Tibial nerve (tissue), 4 donors: ENCODE measurements around the gene IRAK4. TPM values are rescaled to one million over a fixed set of nuclear protein-coding genes. Genes with fewer than 3 reads are reported as not detected.

ENCODE experiments used
- DNase-seq, 2 donors: peaks; one replicate each; pipeline ENCODE4 v3.0.0-alpha.2; 2019; ENCODE audit warnings: low spot score in 2 of 2
- H3K27ac ChIP-seq, 4 donors: fragments of 200-600 bp; sonication (generic) in 3 of 4; one replicate each; pipeline ENCODE4 v1.5.1; 2017 to 2019; ENCODE audit warnings: mild to moderate bottlenecking in 1 of 4
- H3K27me3 ChIP-seq, 2 donors: fragments of 200-600 bp; sonication (generic) in 1 of 2; one replicate each; pipeline versions ENCODE4 v1.5.1 to v1.6.0; 2017 to 2019
- H3K36me3 ChIP-seq, 3 donors: fragments of 200-600 bp; sonication (generic); one replicate each; pipeline ENCODE4 v1.5.1; 2018 to 2019
- H3K4me1 ChIP-seq, 4 donors: fragments of 200-600 bp; sonication (generic) in 3 of 4; one replicate each; pipeline ENCODE4 v1.5.1; 2017 to 2019
- H3K4me3 ChIP-seq, 4 donors: fragments of 200-600 bp; sonication (generic) in 3 of 4; one replicate each; pipeline ENCODE4 v1.5.1; 2017 to 2019; ENCODE audit warnings: mild to moderate bottlenecking in 1 of 4, moderate library complexity in 1 of 4
- H3K9me3 ChIP-seq, 4 donors: fragments of 200-600 bp; sonication (generic) in 3 of 4; one replicate each; pipeline ENCODE4 v1.5.1; 2017 to 2019
- CTCF ChIP-seq, 5 experiments: fragments of 200-600 bp in 3 of 5; fragments of 450-650 bp in 2 of 5; sonication (generic) in 3 of 5; IDR thresholded peaks; one replicate each; pipeline ENCODE4 v1.5.1; 2016 to 2019; ENCODE audit warnings: antibody characterized with exemption in 5 of 5, mild to moderate bottlenecking in 3 of 5, moderate library complexity in 2 of 5
- EP300 ChIP-seq, 2 donors: sonication (generic); formaldehyde crosslinking; IDR thresholded peaks; one replicate each; pipeline ENCODE4 v1.6.1; 2017; ENCODE audit warnings: antibody characterized with exemption in 2 of 2, mild to moderate bottlenecking in 1 of 2
- POLR2A ChIP-seq, 2 donors: fragments of 450-650 bp; IDR thresholded peaks; one replicate each; pipeline ENCODE4 v1.6.1; 2017; ENCODE audit warnings: antibody characterized with exemption in 2 of 2, mild to moderate bottlenecking in 2 of 2, moderate library complexity in 2 of 2
- WGBS, 2 donors: methylation state at CpG; one replicate each; pipeline ENCODE4 v1.1.5; 2018; 5-methylcytosine and 5-hydroxymethylcytosine counted together
- total RNA-seq, 4 donors: library from RNA; depleted of rRNA; stranded (reverse); fragments of >200 nt; gene quantifications; one replicate each; pipeline ENCODE4 v1.1.0, GENCODE V29; 2016

The IRAK4 gene
- 10 to 100 TPM; 16.3 to 24.6 (median 22.4) TPM for total RNA-seq

- WGBS, 2 donors, result 1 to 5% methylated on average over 38 to 39 of the region's 54 CpGs
Measured at GRCh38 chr12:43758728-43759563, at the start of gene IRAK4, which contains the start of gene PUS7L. Gene IRAK4, plus strand, starts transcription at chr12:43758951. Its CDS starts 9,161 bp downstream, at chr12:43768112. Gene PUS7L, minus strand, starts transcription at chr12:43758790. Its CDS starts 3,545 bp downstream, at chr12:43755245.

GRCh38 chr12:43711348-43711747 is 47.4 kb upstream of the IRAK4 start:
- DNase-seq, result no peak
- Histone ChIP-seq H3K4me3 (no peak overlapping the region), H3K4me1 (no peaks in the 10 kb centered on the region), H3K9me3 (peaks cover 0 to 9% (median 0%) of the 10 kb centered on the region in 4 donors), H3K27ac (no peak overlapping the region), H3K36me3 (no peaks in the 10 kb centered on the region), H3K27me3 (no peaks in the 10 kb centered on the region)
- 69 to 79% methylated on average over 2 of the region's 2 CpGs for WGBS, 2 donors
- TF ChIP-seq POLR2A (IDR thresholded peaks at IDR 0.05) (no peak), CTCF (IDR thresholded peaks at IDR 0.05) (no peak), EP300 (IDR thresholded peaks at IDR 0.05) (no peak)

More at GRCh38 chr12:43758728-43759563, at the start of gene IRAK4, which contains the start of gene PUS7L:
- H3K4me1 ChIP-seq, result peaks cover 0 to 38% (median 15%) of the 10 kb centered on the region in 4 donors
- peak; percentile 84 to 89 for DNase-seq
- no peaks in the 10 kb centered on the region for H3K9me3 ChIP-seq
- H3K27me3 ChIP-seq, result no peaks in the 10 kb centered on the region
- peak within 1 kb of the TSS; percentile 54 to 77 (median 72) for H3K4me3 ChIP-seq
- TF ChIP-seq EP300 (IDR thresholded peaks at IDR 0.05) (peak; percentile 19 to 70), CTCF (IDR thresholded peaks at IDR 0.05) (peak; percentile 36 to 65 (median 61)), POLR2A (IDR thresholded peaks at IDR 0.05) (peak; percentile 40 to 55)
- peaks cover 0 to 9% (median 0%) of the 10 kb centered on the region in 3 donors for H3K36me3 ChIP-seq
- peak within 1 kb of the TSS; percentile 65 to 90 (median 88) for H3K27ac ChIP-seq

- no peak overlapping the region for H3K4me3 ChIP-seq
- peaks cover 0 to 5% (median 0%) of the 10 kb centered on the region in 3 donors for H3K36me3 ChIP-seq
- no peaks in the 10 kb centered on the region for H3K9me3 ChIP-seq
- no peak overlapping the region for H3K27ac ChIP-seq
- H3K27me3 ChIP-seq, result no peaks in the 10 kb centered on the region
- H3K4me1 ChIP-seq, result no peaks in the 10 kb centered on the region
- no peak for DNase-seq
- TF ChIP-seq EP300 (IDR thresholded peaks at IDR 0.05) (no peak), POLR2A (IDR thresholded peaks at IDR 0.05) (no peak), CTCF (IDR thresholded peaks at IDR 0.05) (no peak)
Measured at GRCh38 chr12:43722621-43723020, 36.1 kb upstream of the IRAK4 start.

- TF ChIP-seq POLR2A (IDR thresholded peaks at IDR 0.05) (no peak), EP300 (IDR thresholded peaks at IDR 0.05) (no peak), CTCF (IDR thresholded peaks at IDR 0.05) (no peak)
- Histone ChIP-seq H3K4me3 (no peak overlapping the region), H3K27me3 (no peaks in the 10 kb centered on the region), H3K9me3 (no peaks in the 10 kb centered on the region), H3K36me3 (peaks cover 0 to 5% (median 0%) of the 10 kb centered on the region in 3 donors), H3K4me1 (no peaks in the 10 kb centered on the region), H3K27ac (no peak overlapping the region)
- no peak for DNase-seq
Measured at GRCh38 chr12:43723134-43723533, 35.6 kb upstream of the IRAK4 start.

GRCh38 chr12:43728117-43728516 is 30.6 kb upstream of the IRAK4 start:
- H3K9me3 ChIP-seq, result no peaks in the 10 kb centered on the region
- TF ChIP-seq POLR2A (IDR thresholded peaks at IDR 0.05) (no peak), CTCF (IDR thresholded peaks at IDR 0.05) (no peak), EP300 (IDR thresholded peaks at IDR 0.05) (no peak)
- no peak overlapping the region for H3K27ac ChIP-seq
- H3K36me3 ChIP-seq, result peaks cover 0 to 20% (median 0%) of the 10 kb centered on the region in 3 donors
- 40 to 52% methylated on average over 2 of the region's 2 CpGs for WGBS, 2 donors
- no peak for DNase-seq
- H3K4me3 ChIP-seq, result no peak overlapping the region
- H3K27me3 ChIP-seq, result no peaks in the 10 kb centered on the region
- H3K4me1 ChIP-seq, result no peaks in the 10 kb centered on the region
